ENCODE results near the gene ARID2.

DNA sequence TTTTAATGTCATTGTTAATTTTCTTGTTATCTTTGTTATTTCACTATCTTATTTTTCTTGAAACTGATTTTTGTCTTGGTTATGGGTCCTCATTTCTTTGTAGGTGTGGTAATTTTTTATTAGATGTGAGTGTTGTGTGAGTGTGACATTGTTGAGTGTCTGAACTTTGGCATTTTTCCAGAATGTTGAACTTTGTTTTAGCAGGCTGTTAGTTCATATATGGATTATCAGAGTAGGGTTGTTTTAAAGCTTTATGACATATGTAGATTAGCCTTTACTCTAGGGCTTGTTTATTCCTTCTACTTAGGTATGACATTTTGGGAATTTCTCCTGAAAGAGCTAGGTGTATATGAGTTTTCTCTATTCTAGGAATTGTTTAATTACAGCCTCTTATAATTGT lies 103.9 kb downstream of the ARID2 start:
- TF ChIP-seq POLR2A (IDR thresholded peaks at IDR 0.05; ENCODE audit: low read depth, low read length) (no peak), RAD21 (IDR thresholded peaks at IDR 0.05; ENCODE audit: low read length) (no peak), CTCF (conservative IDR thresholded peaks at IDR 0.05; ENCODE audit: low read depth, low read length) (no peak), RCOR1 (IDR thresholded peaks at IDR 0.05; ENCODE audit: insufficient replicate concordance, low read length) (no peak), MAZ (IDR thresholded peaks at IDR 0.05; ENCODE audit: borderline replicate concordance, low read depth, low read length) (no peak), MXI1 (IDR thresholded peaks at IDR 0.05; ENCODE audit: borderline replicate concordance, low read depth, low read length) (no peak), SMC3 (IDR thresholded peaks at IDR 0.05; ENCODE audit: low read depth, low read length) (no peak)
- TF ChIP-seq, protein P1, sequence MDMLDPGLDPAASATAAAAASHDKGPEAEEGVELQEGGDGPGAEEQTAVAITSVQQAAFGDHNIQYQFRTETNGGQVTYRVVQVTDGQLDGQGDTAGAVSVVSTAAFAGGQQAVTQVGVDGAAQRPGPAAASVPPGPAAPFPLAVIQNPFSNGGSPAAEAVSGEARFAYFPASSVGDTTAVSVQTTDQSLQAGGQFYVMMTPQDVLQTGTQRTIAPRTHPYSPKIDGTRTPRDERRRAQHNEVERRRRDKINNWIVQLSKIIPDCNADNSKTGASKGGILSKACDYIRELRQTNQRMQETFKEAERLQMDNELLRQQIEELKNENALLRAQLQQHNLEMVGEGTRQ (IDR thresholded peaks at IDR 0.05; ENCODE audit: low read depth, low read length), result no peak
